ENCODE data around the gene EGFLAM. TPM values are rescaled to one million over a fixed set of nuclear protein-coding genes. Genes with fewer than 3 reads are reported as not detected.

Gene EGFLAM
- total and polyA plus RNA-seq, 2 experiments from 2014 or later: 6.5 to 9.0 TPM

GRCh38 chr5:38387161-38387560 is 128.8 kb downstream of the EGFLAM start:
- TF ChIP-seq, protein P1, sequence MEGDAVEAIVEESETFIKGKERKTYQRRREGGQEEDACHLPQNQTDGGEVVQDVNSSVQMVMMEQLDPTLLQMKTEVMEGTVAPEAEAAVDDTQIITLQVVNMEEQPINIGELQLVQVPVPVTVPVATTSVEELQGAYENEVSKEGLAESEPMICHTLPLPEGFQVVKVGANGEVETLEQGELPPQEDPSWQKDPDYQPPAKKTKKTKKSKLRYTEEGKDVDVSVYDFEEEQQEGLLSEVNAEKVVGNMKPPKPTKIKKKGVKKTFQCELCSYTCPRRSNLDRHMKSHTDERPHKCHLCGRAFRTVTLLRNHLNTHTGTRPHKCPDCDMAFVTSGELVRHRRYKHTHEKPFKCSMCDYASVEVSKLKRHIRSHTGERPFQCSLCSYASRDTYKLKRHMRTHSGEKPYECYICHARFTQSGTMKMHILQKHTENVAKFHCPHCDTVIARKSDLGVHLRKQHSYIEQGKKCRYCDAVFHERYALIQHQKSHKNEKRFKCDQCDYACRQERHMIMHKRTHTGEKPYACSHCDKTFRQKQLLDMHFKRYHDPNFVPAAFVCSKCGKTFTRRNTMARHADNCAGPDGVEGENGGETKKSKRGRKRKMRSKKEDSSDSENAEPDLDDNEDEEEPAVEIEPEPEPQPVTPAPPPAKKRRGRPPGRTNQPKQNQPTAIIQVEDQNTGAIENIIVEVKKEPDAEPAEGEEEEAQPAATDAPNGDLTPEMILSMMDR (IDR thresholded peaks at IDR 0.05; ENCODE audit: poor library complexity): no peak
- no peak for TF ChIP-seq EZH2phosphoT487 (IDR thresholded peaks at IDR 0.05; ENCODE audit: low read depth, severe bottlenecking, unreplicated experiment)
- Histone ChIP-seq H3K36me3 (replicated peaks; ENCODE audit: insufficient read depth, low read depth) (no peaks in the 10 kb centered on the region), H3K9me2 (replicated peaks; ENCODE audit: insufficient read depth) (no peaks in the 10 kb centered on the region), H3K4me3 (no peak overlapping the region), H3K9me3 (ENCODE audit: low read depth) (no peaks in the 10 kb centered on the region), H3K79me2 (no peaks in the 10 kb centered on the region), H3K27ac (no peak overlapping the region), H3K27me3 (no peaks in the 10 kb centered on the region), H3K4me1 (ENCODE audit: insufficient read depth) (no peaks in the 10 kb centered on the region), H4K20me1 (ENCODE audit: insufficient read depth, poor library complexity, severe bottlenecking) (no peaks in the 10 kb centered on the region), H3K4me2 (no peak overlapping the region), H2AFZ (no peak overlapping the region)
- WGBS (ENCODE audit: low lambda C conversion rate, missing lambda C conversion rate): 72% methylated on average over 2 of the region's 2 CpGs
- no peak for DNase-seq (ENCODE audit: low spot score)

DNA sequence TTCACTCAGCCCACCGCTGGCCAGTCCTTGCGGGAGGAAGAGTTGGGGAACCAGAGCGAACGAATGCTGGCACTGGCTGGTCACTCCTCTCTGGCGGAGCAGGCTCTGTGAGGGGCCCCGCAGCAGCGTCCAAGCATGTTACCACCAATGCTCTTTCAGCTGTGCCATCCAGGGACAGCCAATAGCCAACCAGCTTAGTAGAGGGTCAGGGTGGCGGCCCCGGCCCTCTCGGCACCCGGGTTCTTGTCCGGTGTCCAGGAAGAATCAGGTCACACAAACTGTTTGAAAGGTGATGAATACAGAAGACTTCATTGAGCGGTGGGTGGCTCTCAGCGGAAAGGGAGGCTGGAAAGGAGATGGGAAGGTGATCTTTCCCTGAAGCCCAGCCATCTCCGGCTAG is 135.3 kb downstream of the EGFLAM start:
- no peak for DNase-seq (ENCODE audit: low spot score)
- no peaks in the 10 kb centered on the region for H3K9me2 ChIP-seq (replicated peaks; ENCODE audit: insufficient read depth)
- no peak overlapping the region for H3K27ac ChIP-seq
- no peak overlapping the region for H3K4me2 ChIP-seq
- H3K36me3 ChIP-seq (replicated peaks; ENCODE audit: insufficient read depth, low read depth): no peaks in the 10 kb centered on the region
- no peaks in the 10 kb centered on the region for H3K27me3 ChIP-seq
- TF ChIP-seq, protein P1 (IDR thresholded peaks at IDR 0.05; ENCODE audit: poor library complexity): no peak
- TF ChIP-seq EZH2 (IDR thresholded peaks at IDR 0.05; ENCODE audit: borderline replicate concordance) (no peak), EZH2phosphoT487 (IDR thresholded peaks at IDR 0.05; ENCODE audit: low read depth, severe bottlenecking, unreplicated experiment) (no peak)
- H3K79me2 ChIP-seq: no peaks in the 10 kb centered on the region
- no peaks in the 10 kb centered on the region for H3K9me3 ChIP-seq (ENCODE audit: low read depth)
- 95% methylated on average over 15 of the region's 15 CpGs for WGBS (ENCODE audit: low lambda C conversion rate, missing lambda C conversion rate)
- H2AFZ ChIP-seq: no peak overlapping the region
- no peaks in the 10 kb centered on the region for H4K20me1 ChIP-seq (ENCODE audit: insufficient read depth, poor library complexity, severe bottlenecking)
- no peak overlapping the region for H3K4me3 ChIP-seq
- no peaks in the 10 kb centered on the region for H3K4me1 ChIP-seq (ENCODE audit: insufficient read depth)

GRCh38 chr5:38396766-38397165 is 138.4 kb downstream of the EGFLAM start:
- H3K4me2 ChIP-seq: no peak overlapping the region
- no peak overlapping the region for H3K4me3 ChIP-seq
- H3K27me3 ChIP-seq: no peaks in the 10 kb centered on the region
- TF ChIP-seq, protein P1 (IDR thresholded peaks at IDR 0.05; ENCODE audit: poor library complexity): no peak
- no peak for TF ChIP-seq EZH2phosphoT487 (IDR thresholded peaks at IDR 0.05; ENCODE audit: low read depth, severe bottlenecking, unreplicated experiment)
- TF ChIP-seq EZH2 (IDR thresholded peaks at IDR 0.05; ENCODE audit: borderline replicate concordance): no peak
- H4K20me1 ChIP-seq (ENCODE audit: insufficient read depth, poor library complexity, severe bottlenecking): no peaks in the 10 kb centered on the region
- H3K27ac ChIP-seq: no peak overlapping the region
- WGBS (ENCODE audit: low lambda C conversion rate, missing lambda C conversion rate): 48% methylated on average over 6 of the region's 6 CpGs
- no peaks in the 10 kb centered on the region for H3K4me1 ChIP-seq (ENCODE audit: insufficient read depth)
- no peaks in the 10 kb centered on the region for H3K9me2 ChIP-seq (replicated peaks; ENCODE audit: insufficient read depth)
- H3K9me3 ChIP-seq (ENCODE audit: low read depth): no peaks in the 10 kb centered on the region
- H2AFZ ChIP-seq: no peak overlapping the region
- no peaks in the 10 kb centered on the region for H3K79me2 ChIP-seq
- no peak for DNase-seq (ENCODE audit: low spot score)
- H3K36me3 ChIP-seq (replicated peaks; ENCODE audit: insufficient read depth, low read depth): no peaks in the 10 kb centered on the region

- H3K9me2 ChIP-seq (replicated peaks; ENCODE audit: insufficient read depth): no peaks in the 10 kb centered on the region
- TF ChIP-seq EZH2 (IDR thresholded peaks at IDR 0.05; ENCODE audit: borderline replicate concordance): no peak
- TF ChIP-seq, protein P1 (IDR thresholded peaks at IDR 0.05; ENCODE audit: poor library complexity): no peak
- TF ChIP-seq EZH2phosphoT487 (IDR thresholded peaks at IDR 0.05; ENCODE audit: low read depth, severe bottlenecking, unreplicated experiment): no peak
- no peaks in the 10 kb centered on the region for H3K4me1 ChIP-seq (ENCODE audit: insufficient read depth)
- H3K36me3 ChIP-seq (replicated peaks; ENCODE audit: insufficient read depth, low read depth): no peaks in the 10 kb centered on the region
- 68% methylated on average over 2 of the region's 2 CpGs for WGBS (ENCODE audit: low lambda C conversion rate, missing lambda C conversion rate)
- no peaks in the 10 kb centered on the region for H4K20me1 ChIP-seq (ENCODE audit: insufficient read depth, poor library complexity, severe bottlenecking)
- H3K27me3 ChIP-seq: peaks cover 5% of the 10 kb centered on the region
- H3K79me2 ChIP-seq: no peaks in the 10 kb centered on the region
- H3K4me3 ChIP-seq: no peak overlapping the region
- H2AFZ ChIP-seq: no peak overlapping the region
- no peak overlapping the region for H3K4me2 ChIP-seq
- DNase-seq (ENCODE audit: low spot score): no peak
- no peak overlapping the region for H3K27ac ChIP-seq
- H3K9me3 ChIP-seq (ENCODE audit: low read depth): no peaks in the 10 kb centered on the region
Observed at GRCh38 chr5:38400365-38400764, 142.0 kb downstream of the EGFLAM start.
